Activated CD8-positive, alpha-beta T cell treated with anti-CD3 and anti-CD28 coated beads for 36 hours (primary cell): ENCODE results near the gene JKAMP. TPM values are rescaled to one million over a fixed set of nuclear protein-coding genes. Genes with fewer than 3 reads are reported as not detected.

Experiments used
- ATAC-seq: fragments of 200-7000 bp; cut with Tn5 transposase; one replicate; pipeline ENCODE4 v1.10.0; 2021; ENCODE audit warnings: mild to moderate bottlenecking, moderate library complexity
- CTCF ChIA-PET: fragments of 350-600 bp; sonication (Branson Sonifier 250); formaldehyde crosslinking; loops from one replicate; lab custom pipeline; 2021; ENCODE audit warnings: antibody characterized with exemption; lab: Charles Lee
- POLR2A ChIA-PET: fragments of 350-600 bp; sonication (Branson Sonifier 250); formaldehyde crosslinking; loops from one replicate; lab custom pipeline; 2021; ENCODE audit warnings: antibody characterized with exemption; lab: Charles Lee
- DNase-seq: peaks from one replicate; pipeline ENCODE4 v3.0.0-alpha.2; 2020
- H3K27ac Mint-ChIP-seq: one replicate; pipeline ENCODE4 v1.8.0; 2021; ENCODE audit warnings: mild to moderate bottlenecking, mixed read lengths
- H3K27me3 Mint-ChIP-seq: one replicate; pipeline ENCODE4 v1.8.0; 2021; ENCODE audit warnings: mixed read lengths
- H3K36me3 Mint-ChIP-seq: one replicate; pipeline ENCODE4 v1.8.0; 2021; ENCODE audit warnings: low read depth, mixed read lengths
- H3K4me1 Mint-ChIP-seq: one replicate; pipeline ENCODE4 v1.8.0; 2021; ENCODE audit warnings: low read depth, mixed read lengths
- H3K4me3 Mint-ChIP-seq: one replicate; pipeline ENCODE4 v1.8.0; 2021; ENCODE audit warnings: mild to moderate bottlenecking, moderate library complexity, mixed read lengths
- H3K9me3 Mint-ChIP-seq: one replicate; pipeline ENCODE4 v1.8.0; 2021; ENCODE audit warnings: mixed read lengths
- CTCF ChIP-seq: fragments of 200-600 bp; IDR thresholded peaks from one replicate; pipeline ENCODE4 v1.8.0; 2022; ENCODE audit warnings: antibody characterized with exemption, mild to moderate bottlenecking
- intact Hi-C: fragments of 100-400 bp; cut with micrococcal nuclease; formaldehyde crosslinking; loops from one replicate; pipeline ENCODE4 v1.10.0; 2022
- total RNA-seq, 2 experiments: library from RNA; stranded (reverse); gene quantifications; one replicate each; pipeline ENCODE4 v1.2.3, GENCODE V29; 2021

Gene JKAMP
- total RNA-seq, 2 experiments from 2014 or later, result 15.3 to 16.0 TPM

GRCh38 chr14:59464486-59465315, 19.6 kb upstream of the JKAMP start:
- DNase-seq (peak; percentile 62), ATAC-seq (peak; percentile 74)
- Mint-ChIP-seq H3K4me3 (peak overlapping the region; percentile 80), H3K27me3 (peaks cover 7% of the 10 kb centered on the region), H3K27ac (peak overlapping the region; percentile 78), H3K4me1 (peaks cover 12% of the 10 kb centered on the region), H3K9me3 (no peaks in the 10 kb centered on the region), H3K36me3 (peaks cover 5% of the 10 kb centered on the region)
- intact Hi-C loops, result no loop called here
- POLR2A ChIA-PET, result interaction anchor here (0.7 kb wide), 1 partner anchor 19 kb away, joined by 3 read pairs; no protein-coding TSS in a partner anchor
- no peak for TF ChIP-seq CTCF
- CTCF ChIA-PET, result interaction anchor here (0.9 to 1.9 kb wide), 3 partner anchors 13 to 113 kb away, joined by 3 to 7 read pairs (median 5); no protein-coding TSS in a partner anchor

GRCh38 chr14:59465316-59466135, 18.8 kb upstream of the JKAMP start, which contains the start of gene GPR135:
GPR135 (minus strand) TSS chr14:59465380; CDS start chr14:59465226, 154 bp downstream.
- H3K4me1 Mint-ChIP-seq, result peaks cover 12% of the 10 kb centered on the region
- H3K36me3 Mint-ChIP-seq, result peaks cover 5% of the 10 kb centered on the region
- peak within 1 kb of the TSS; percentile 80 for H3K4me3 Mint-ChIP-seq
- intact Hi-C loops, result no loop called here
- ChIA-PET CTCF (interaction anchor here (0.9 to 1.9 kb wide), 3 partner anchors 12 to 112 kb away, joined by 3 to 7 read pairs (median 5); no protein-coding TSS in a partner anchor), POLR2A (interaction anchor here (1.0 kb wide), 1 partner anchor 19 kb away, joined by 3 read pairs; the partner anchor contains the start of genes JKAMP and L3HYPDH)
- no peaks in the 10 kb centered on the region for H3K9me3 Mint-ChIP-seq
- peak within 1 kb of the TSS; percentile 78 for H3K27ac Mint-ChIP-seq
- DNase-seq, result peak; percentile 28
- no peak for TF ChIP-seq CTCF
- peaks cover 7% of the 10 kb centered on the region for H3K27me3 Mint-ChIP-seq
- peak; percentile 16 for ATAC-seq

GRCh38 chr14:59474172-59474571, 10.1 kb upstream of the JKAMP start:
- ChIA-PET CTCF (interaction anchor here (0.6 to 1.6 kb wide), 3 partner anchors 8 to 39 kb away, joined by 3 to 4 read pairs (median 3); no protein-coding TSS in a partner anchor), POLR2A (interaction anchor here (2.9 kb wide), 1 partner anchor 9 kb away, joined by 15 read pairs; the partner anchor contains the start of genes JKAMP and L3HYPDH)
- Mint-ChIP-seq H3K27me3 (no peaks in the 10 kb centered on the region), H3K36me3 (peaks cover 25% of the 10 kb centered on the region), H3K9me3 (no peaks in the 10 kb centered on the region), H3K4me3 (no peak overlapping the region), H3K4me1 (peaks cover 7% of the 10 kb centered on the region), H3K27ac (no peak overlapping the region)
- no peak for ATAC-seq
- intact Hi-C loops, result no loop called here
- no peak for TF ChIP-seq CTCF
- no peak for DNase-seq

- Mint-ChIP-seq H3K4me3 (no peak overlapping the region), H3K9me3 (no peaks in the 10 kb centered on the region), H3K36me3 (peaks cover 27% of the 10 kb centered on the region), H3K27me3 (no peaks in the 10 kb centered on the region), H3K4me1 (peaks cover 17% of the 10 kb centered on the region), H3K27ac (no peak overlapping the region)
- POLR2A ChIA-PET, result no interaction called here
- ATAC-seq, result no peak
- TF ChIP-seq CTCF, result no peak
- intact Hi-C loops, result no loop called here
- no peak for DNase-seq
- CTCF ChIA-PET, result no interaction called here
Measured at GRCh38 chr14:59475709-59476108, 8.6 kb upstream of the JKAMP start.
